Measurements from ENCODE around the gene TET3. TPM values are rescaled to one million over a fixed set of nuclear protein-coding genes. Genes with fewer than 3 reads are reported as not detected.

The TET3 gene
- total RNA-seq, 1 donor from 2014 or later = 32.2 TPM

DNA sequence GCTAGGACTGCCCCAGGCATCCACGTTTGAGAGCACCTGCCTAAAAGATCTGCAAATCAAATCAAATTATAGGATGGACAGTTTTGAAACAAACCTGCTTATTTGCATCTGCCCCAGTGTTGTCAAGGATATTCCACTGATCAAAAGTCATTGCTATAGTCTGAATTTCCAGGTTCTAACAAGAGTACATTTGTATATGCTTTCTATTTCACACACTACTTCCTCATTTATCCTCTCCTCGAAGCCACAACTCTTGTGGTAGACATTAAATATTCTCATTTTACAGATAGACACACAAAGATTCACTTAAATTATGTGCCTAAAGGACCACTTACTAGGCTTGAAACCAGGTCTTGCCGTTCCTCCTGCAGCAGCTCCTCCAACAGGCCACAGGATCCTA, 11.9 kb upstream of the TET3 start:
- no peak overlapping the region for H3K27ac Mint-ChIP-seq (ENCODE audit: unreplicated experiment)
- DNase-seq (ENCODE audit: low spot score) = no peak
- no peaks in the 10 kb centered on the region for H3K9me3 Mint-ChIP-seq (ENCODE audit: low read depth)
- TF ChIP-seq, protein P1, sequence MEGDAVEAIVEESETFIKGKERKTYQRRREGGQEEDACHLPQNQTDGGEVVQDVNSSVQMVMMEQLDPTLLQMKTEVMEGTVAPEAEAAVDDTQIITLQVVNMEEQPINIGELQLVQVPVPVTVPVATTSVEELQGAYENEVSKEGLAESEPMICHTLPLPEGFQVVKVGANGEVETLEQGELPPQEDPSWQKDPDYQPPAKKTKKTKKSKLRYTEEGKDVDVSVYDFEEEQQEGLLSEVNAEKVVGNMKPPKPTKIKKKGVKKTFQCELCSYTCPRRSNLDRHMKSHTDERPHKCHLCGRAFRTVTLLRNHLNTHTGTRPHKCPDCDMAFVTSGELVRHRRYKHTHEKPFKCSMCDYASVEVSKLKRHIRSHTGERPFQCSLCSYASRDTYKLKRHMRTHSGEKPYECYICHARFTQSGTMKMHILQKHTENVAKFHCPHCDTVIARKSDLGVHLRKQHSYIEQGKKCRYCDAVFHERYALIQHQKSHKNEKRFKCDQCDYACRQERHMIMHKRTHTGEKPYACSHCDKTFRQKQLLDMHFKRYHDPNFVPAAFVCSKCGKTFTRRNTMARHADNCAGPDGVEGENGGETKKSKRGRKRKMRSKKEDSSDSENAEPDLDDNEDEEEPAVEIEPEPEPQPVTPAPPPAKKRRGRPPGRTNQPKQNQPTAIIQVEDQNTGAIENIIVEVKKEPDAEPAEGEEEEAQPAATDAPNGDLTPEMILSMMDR (IDR thresholded peaks at IDR 0.05) = no peak
- peaks cover 3% of the 10 kb centered on the region for H3K27me3 Mint-ChIP-seq (ENCODE audit: low read depth)
- no peak overlapping the region for H3K4me3 Mint-ChIP-seq (ENCODE audit: unreplicated experiment)
- no peaks in the 10 kb centered on the region for H3K36me3 Mint-ChIP-seq (ENCODE audit: low read depth)
- peaks cover 11% of the 10 kb centered on the region for H3K4me1 Mint-ChIP-seq (ENCODE audit: low read depth)

DNA sequence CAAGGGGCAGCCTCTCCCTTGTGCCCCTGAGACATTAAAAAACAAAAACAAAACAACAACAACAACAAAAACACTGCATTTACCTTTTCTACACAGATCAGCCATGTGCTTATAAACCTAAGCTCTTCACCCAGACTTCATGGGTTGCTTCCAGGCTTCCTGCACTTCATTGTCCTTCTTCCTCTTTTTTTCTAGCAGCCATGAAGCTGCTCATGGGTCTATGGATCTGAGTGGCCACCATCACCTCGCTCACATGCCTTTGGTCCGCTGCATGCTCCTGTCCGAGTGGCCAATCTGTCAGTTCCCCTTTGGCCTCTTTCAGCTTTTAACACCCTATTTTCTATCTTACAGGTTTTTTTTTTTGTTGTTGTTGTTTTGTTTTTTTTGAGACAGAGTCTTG, 9.0 kb upstream of the TET3 start:
- peaks cover 12% of the 10 kb centered on the region for H3K4me1 Mint-ChIP-seq (ENCODE audit: low read depth)
- DNase-seq (ENCODE audit: low spot score) = no peak
- H3K27ac Mint-ChIP-seq (ENCODE audit: unreplicated experiment) = no peak overlapping the region
- H3K9me3 Mint-ChIP-seq (ENCODE audit: low read depth) = no peaks in the 10 kb centered on the region
- peaks cover 9% of the 10 kb centered on the region for H3K27me3 Mint-ChIP-seq (ENCODE audit: low read depth)
- TF ChIP-seq, protein P1 (IDR thresholded peaks at IDR 0.05) = no peak
- no peaks in the 10 kb centered on the region for H3K36me3 Mint-ChIP-seq (ENCODE audit: low read depth)
- H3K4me3 Mint-ChIP-seq (ENCODE audit: unreplicated experiment) = no peak overlapping the region

DNA sequence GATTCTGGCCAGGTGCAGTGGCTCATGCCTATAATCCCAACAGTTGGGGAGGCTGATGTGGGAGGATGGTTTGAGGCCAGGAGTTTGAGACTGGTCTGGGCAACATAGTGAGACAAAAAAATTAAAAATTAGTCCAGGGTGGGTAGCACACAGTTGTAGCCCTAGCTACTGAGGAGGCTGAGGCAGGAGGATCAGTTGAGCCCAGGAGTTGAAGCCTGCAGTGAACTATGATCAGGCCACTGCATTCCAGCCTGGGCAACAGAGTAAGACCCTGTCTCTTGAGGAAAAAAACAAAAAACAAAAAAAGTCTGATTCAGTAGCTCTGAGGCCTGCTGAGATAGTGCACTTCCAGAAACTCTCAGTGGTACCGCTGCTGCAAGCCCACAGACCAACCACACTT, 7.9 kb upstream of the TET3 start:
- Mint-ChIP-seq H3K36me3 (ENCODE audit: low read depth) (no peaks in the 10 kb centered on the region), H3K4me3 (ENCODE audit: unreplicated experiment) (no peak overlapping the region), H3K27me3 (ENCODE audit: low read depth) (peaks cover 18% of the 10 kb centered on the region), H3K4me1 (ENCODE audit: low read depth) (peaks cover 18% of the 10 kb centered on the region), H3K27ac (ENCODE audit: unreplicated experiment) (no peak overlapping the region), H3K9me3 (ENCODE audit: low read depth) (no peaks in the 10 kb centered on the region)
- TF ChIP-seq, protein P1 (IDR thresholded peaks at IDR 0.05) = no peak
- DNase-seq (ENCODE audit: low spot score) = no peak

DNA sequence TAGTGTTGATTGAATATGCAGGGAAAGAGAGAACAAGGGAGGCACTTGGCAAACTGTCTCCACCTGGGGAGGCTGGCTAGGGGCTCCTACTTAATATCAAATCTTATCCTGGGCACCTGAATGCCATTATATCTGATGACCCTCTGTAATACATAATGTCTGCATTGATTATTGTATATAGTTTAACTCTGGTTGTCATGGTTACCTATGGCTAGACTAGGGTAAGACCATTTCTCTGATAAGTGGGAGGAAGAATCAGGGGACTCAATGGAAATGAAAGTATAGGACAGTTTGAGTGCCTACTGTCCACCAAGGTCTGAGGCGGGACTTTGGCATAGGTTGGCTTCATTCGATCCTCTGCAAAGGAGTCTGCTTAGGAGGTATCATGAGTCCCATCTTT, 7.2 kb upstream of the TET3 start:
- no peak overlapping the region for H3K27ac Mint-ChIP-seq (ENCODE audit: unreplicated experiment)
- TF ChIP-seq, protein P1 (IDR thresholded peaks at IDR 0.05) = no peak
- H3K4me1 Mint-ChIP-seq (ENCODE audit: low read depth) = peaks cover 23% of the 10 kb centered on the region
- no peak for DNase-seq (ENCODE audit: low spot score)
- no peaks in the 10 kb centered on the region for H3K9me3 Mint-ChIP-seq (ENCODE audit: low read depth)
- no peaks in the 10 kb centered on the region for H3K36me3 Mint-ChIP-seq (ENCODE audit: low read depth)
- H3K4me3 Mint-ChIP-seq (ENCODE audit: unreplicated experiment) = no peak overlapping the region
- H3K27me3 Mint-ChIP-seq (ENCODE audit: low read depth) = peaks cover 23% of the 10 kb centered on the region

DNA sequence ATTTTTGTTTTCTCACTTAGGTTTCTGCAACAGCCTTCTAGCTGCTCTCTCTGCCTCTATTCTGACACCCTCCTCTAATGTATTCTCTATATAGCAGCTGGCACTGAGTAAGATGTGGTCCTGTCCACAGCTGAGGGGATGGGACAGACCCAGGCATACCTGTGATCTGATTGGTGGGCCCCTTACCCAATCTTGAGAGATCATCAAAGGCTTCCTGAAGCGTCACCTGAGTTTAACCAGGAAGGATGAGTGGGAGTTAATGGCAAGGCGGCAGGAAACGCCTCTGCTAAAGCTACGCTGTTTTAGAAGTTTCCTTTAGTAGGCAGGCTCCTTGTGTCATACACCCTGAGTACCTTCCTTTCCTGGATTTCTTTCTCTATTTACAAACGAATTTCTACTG, 5.7 kb upstream of the TET3 start:
- Mint-ChIP-seq H3K27me3 (ENCODE audit: low read depth) (peaks cover 23% of the 10 kb centered on the region), H3K36me3 (ENCODE audit: low read depth) (no peaks in the 10 kb centered on the region), H3K4me1 (ENCODE audit: low read depth) (peaks cover 34% of the 10 kb centered on the region), H3K27ac (ENCODE audit: unreplicated experiment) (no peak overlapping the region), H3K4me3 (ENCODE audit: unreplicated experiment) (no peak overlapping the region), H3K9me3 (ENCODE audit: low read depth) (no peaks in the 10 kb centered on the region)
- no peak for DNase-seq (ENCODE audit: low spot score)
- TF ChIP-seq, protein P1 (IDR thresholded peaks at IDR 0.05) = no peak
